HG03045 (cell line): ENCODE results near the gene CLPTM1.
"Not testable (repeated sequence)": the region's sequence is repeated elsewhere in the genome, so short reads cannot be mapped to it uniquely, and the experiment has no call there.

Experiments
- ATAC-seq: cut with Tn5 transposase; IDR thresholded peaks from one replicate; pipeline ENCODE4 v1.9.1; 2021; ENCODE audit warnings: mild to moderate bottlenecking, moderate library complexity; ENCODE audit not compliant: unreplicated experiment

CLPTM1 gene

GRCh38 chr19:44954649-44955504, at the start of gene CLPTM1:
CLPTM1 (plus strand) TSS chr19:44955380; CDS start chr19:44955396, 16 bp downstream.
- ATAC-seq, result peak; percentile 80

GRCh38 chr19:44905437-44906160, 49.6 kb upstream of the CLPTM1 start, which contains the start of gene APOE:
APOE (plus strand) TSS chr19:44905796; CDS start chr19:44906625, 829 bp downstream.
- ATAC-seq, result no peak

- ATAC-seq, result no peak
These were observed 47.6 kb upstream of the CLPTM1 start for GRCh38 chr19:44907613-44908012.

GRCh38 chr19:44908074-44908835, 46.9 kb upstream of the CLPTM1 start:
- no peak for ATAC-seq

- ATAC-seq, result no peak
These were observed 46.3 kb upstream of the CLPTM1 start for GRCh38 chr19:44908836-44909261.

GRCh38 chr19:44909775-44910174, 45.4 kb upstream of the CLPTM1 start:
- ATAC-seq, result no peak

GRCh38 chr19:44911896-44912295, 43.3 kb upstream of the CLPTM1 start:
- not testable (repeated sequence) for ATAC-seq

- ATAC-seq, result no peak
These were observed 42.3 kb upstream of the CLPTM1 start for GRCh38 chr19:44912854-44913253.

- ATAC-seq, result not testable (repeated sequence)
These were observed 41.4 kb upstream of the CLPTM1 start for GRCh38 chr19:44913512-44914432.

- peak; percentile 91 for ATAC-seq
These were observed 40.6 kb upstream of the CLPTM1 start, which contains the start of gene APOC1 for GRCh38 chr19:44914433-44915206. APOC1 (plus strand) TSS chr19:44914608; CDS start chr19:44914892, 284 bp downstream.

GRCh38 chr19:44924243-44924725, 30.9 kb upstream of the CLPTM1 start:
- no peak for ATAC-seq

- no peak for ATAC-seq
These were observed 29.9 kb upstream of the CLPTM1 start for GRCh38 chr19:44925114-44925891.

GRCh38 chr19:44926245-44927077, 28.7 kb upstream of the CLPTM1 start:
- not testable (repeated sequence) for ATAC-seq

- no peak for ATAC-seq
These were observed 27.4 kb upstream of the CLPTM1 start for GRCh38 chr19:44927746-44928145.

GRCh38 chr19:44930088-44930487, 25.1 kb upstream of the CLPTM1 start:
- ATAC-seq, result no peak

GRCh38 chr19:44931541-44931940, 23.6 kb upstream of the CLPTM1 start:
- ATAC-seq, result no peak

- no peak for ATAC-seq
These were observed 15.5 kb upstream of the CLPTM1 start for GRCh38 chr19:44939668-44940067.
